ENCODE results near the gene CELF6. TPM values are rescaled to one million over a fixed set of nuclear protein-coding genes. Genes with fewer than 3 reads are reported as not detected.
"Not testable (repeated sequence)": the region's sequence is repeated elsewhere in the genome, so short reads cannot be mapped to it uniquely, and the experiment has no call there.

The CELF6 gene
- polyA plus RNA-seq, 4 donors, result 2.1 to 5.6 (median 4.2) TPM

GRCh38 chr15:72318408-72318942 is 1.5 kb downstream of the CELF6 start:
- DNase-seq (ENCODE audit: low read depth in 4 of 4, low spot score in 3 of 4), result no peak

GRCh38 chr15:72315706-72316370 is 4.1 kb downstream of the CELF6 start:
- no peak for DNase-seq (ENCODE audit: low read depth in 4 of 4, low spot score in 3 of 4)

- DNase-seq (ENCODE audit: low read depth in 4 of 4, low spot score in 3 of 4), result no peak
These were observed 6.1 kb downstream of the CELF6 start for GRCh38 chr15:72313881-72314280.

- DNase-seq (ENCODE audit: low read depth in 4 of 4, low spot score in 3 of 4), result no peak
These were observed 6.5 kb downstream of the CELF6 start for GRCh38 chr15:72313448-72313840.

- DNase-seq (ENCODE audit: low read depth in 4 of 4, low spot score in 3 of 4), result peak in 3 of 4 donors; percentile 5 to 30 (median 22)
These were observed 7.1 kb downstream of the CELF6 start for GRCh38 chr15:72312605-72313447.

GRCh38 chr15:72307026-72307425 is 12.9 kb downstream of the CELF6 start:
- DNase-seq (ENCODE audit: low read depth in 4 of 4, low spot score in 3 of 4), result no peak

- no peak for DNase-seq (ENCODE audit: low read depth in 4 of 4, low spot score in 3 of 4)
These were observed 13.7 kb downstream of the CELF6 start for GRCh38 chr15:72306211-72306785.

GRCh38 chr15:72304596-72304995 is 15.4 kb downstream of the CELF6 start:
- DNase-seq (ENCODE audit: low read depth in 4 of 4, low spot score in 3 of 4), result no peak

GRCh38 chr15:72302955-72303354 is 17.0 kb downstream of the CELF6 start:
- DNase-seq (ENCODE audit: low read depth in 4 of 4, low spot score in 3 of 4), result no peak

- DNase-seq (ENCODE audit: low read depth in 4 of 4, low spot score in 3 of 4), result no peak
These were observed 30.2 kb downstream of the CELF6 start for GRCh38 chr15:72289597-72290325.

GRCh38 chr15:72288796-72289596 is 31.0 kb downstream of the CELF6 start:
- DNase-seq (ENCODE audit: low read depth in 4 of 4, low spot score in 3 of 4), result no peak

GRCh38 chr15:72285927-72286516 is 33.9 kb downstream of the CELF6 start:
- DNase-seq (ENCODE audit: low read depth in 4 of 4, low spot score in 3 of 4), result no peak

- DNase-seq (ENCODE audit: low read depth in 4 of 4, low spot score in 3 of 4), result no peak
These were observed 34.6 kb downstream of the CELF6 start for GRCh38 chr15:72285402-72285801.

GRCh38 chr15:72284781-72285180 is 35.2 kb downstream of the CELF6 start:
- no peak for DNase-seq (ENCODE audit: low read depth in 4 of 4, low spot score in 3 of 4)

- no peak for DNase-seq (ENCODE audit: low read depth in 4 of 4, low spot score in 3 of 4)
These were observed 38.2 kb downstream of the CELF6 start for GRCh38 chr15:72281713-72282112.

GRCh38 chr15:72280751-72281150 is 39.2 kb downstream of the CELF6 start:
- no peak for DNase-seq (ENCODE audit: low read depth in 4 of 4, low spot score in 3 of 4)

GRCh38 chr15:72278737-72279136 is 41.2 kb downstream of the CELF6 start:
- no peak for DNase-seq (ENCODE audit: low read depth in 4 of 4, low spot score in 3 of 4)

- DNase-seq (ENCODE audit: low read depth in 4 of 4, low spot score in 3 of 4), result no peak
These were observed 43.6 kb downstream of the CELF6 start for GRCh38 chr15:72276326-72276700.

- DNase-seq (ENCODE audit: low read depth in 4 of 4, low spot score in 3 of 4), result not testable (repeated sequence)
These were observed 44.2 kb downstream of the CELF6 start for GRCh38 chr15:72275635-72276325.

All from left renal pelvis (tissue), 4 donors.